HG02623 (cell line): ENCODE measurements around the gene SRP72.
"Not testable (repeated sequence)": the region's sequence is repeated elsewhere in the genome, so short reads cannot be mapped to it uniquely, and the experiment has no call there.

ENCODE experiments used
- ATAC-seq: cut with Tn5 transposase; IDR thresholded peaks from one replicate; pipeline ENCODE4 v1.9.1; 2021; ENCODE audit warnings: moderate library complexity; ENCODE audit not compliant: unreplicated experiment

Gene SRP72

GRCh38 chr4:56464581-56464980 is 2.8 kb upstream of the SRP72 start:
- no peak for ATAC-seq

DNA sequence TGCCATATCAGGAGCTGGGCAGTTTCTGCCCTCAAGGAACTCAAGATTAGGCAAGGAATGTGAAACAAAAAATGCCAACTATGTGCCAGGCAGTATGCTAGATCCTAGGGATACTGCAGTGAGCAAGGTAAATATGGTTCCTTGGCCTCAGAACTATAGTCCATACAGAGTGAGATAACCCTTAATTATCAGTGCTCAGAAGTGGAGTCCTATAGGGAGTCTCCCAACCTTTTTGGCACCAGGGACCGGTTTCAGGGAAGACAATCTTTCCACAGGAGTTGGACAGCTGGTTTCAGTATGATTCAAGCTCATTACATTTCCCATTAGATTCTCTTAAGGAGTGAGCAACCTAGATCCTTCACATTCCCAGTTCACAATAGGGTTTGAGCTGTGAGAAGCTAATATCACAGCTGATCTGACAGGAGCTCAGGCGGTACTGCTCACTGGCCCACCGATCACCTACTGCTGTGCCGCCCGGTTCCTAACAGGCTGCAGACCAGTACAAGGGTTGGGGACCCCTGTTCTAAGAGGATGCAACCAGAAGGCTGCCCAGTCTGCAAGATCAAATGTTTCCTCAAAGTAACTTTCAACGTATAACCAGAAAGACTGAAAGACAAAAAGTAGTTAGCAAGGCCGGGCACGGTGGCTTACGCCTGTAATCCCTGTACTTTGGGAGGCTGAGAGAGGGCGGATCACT is 1.7 kb upstream of the SRP72 start:
- no peak for ATAC-seq

DNA sequence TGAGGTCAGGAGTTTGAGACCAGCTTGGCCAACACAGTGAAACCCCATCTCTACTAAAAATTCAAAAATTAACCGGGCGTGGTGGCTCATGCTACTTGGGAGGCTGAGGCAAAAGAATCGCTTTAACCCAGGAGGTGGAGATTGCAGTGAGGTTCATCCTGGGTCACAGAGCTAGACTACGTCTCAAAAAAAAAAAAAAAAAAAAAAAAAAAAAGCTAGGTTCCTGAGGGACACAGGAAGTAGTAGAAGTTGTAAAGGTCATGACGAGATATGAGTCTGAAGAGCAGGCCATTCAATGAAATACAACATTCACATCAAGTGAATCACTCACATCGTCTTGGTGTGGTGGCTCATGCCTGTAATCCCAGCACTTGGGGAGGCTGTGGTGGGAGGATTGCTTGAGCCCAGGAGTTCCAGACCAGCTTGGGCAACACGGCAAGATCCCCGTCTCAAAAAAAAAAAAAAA is 1.1 kb upstream of the SRP72 start:
- not testable (repeated sequence) for ATAC-seq

DNA sequence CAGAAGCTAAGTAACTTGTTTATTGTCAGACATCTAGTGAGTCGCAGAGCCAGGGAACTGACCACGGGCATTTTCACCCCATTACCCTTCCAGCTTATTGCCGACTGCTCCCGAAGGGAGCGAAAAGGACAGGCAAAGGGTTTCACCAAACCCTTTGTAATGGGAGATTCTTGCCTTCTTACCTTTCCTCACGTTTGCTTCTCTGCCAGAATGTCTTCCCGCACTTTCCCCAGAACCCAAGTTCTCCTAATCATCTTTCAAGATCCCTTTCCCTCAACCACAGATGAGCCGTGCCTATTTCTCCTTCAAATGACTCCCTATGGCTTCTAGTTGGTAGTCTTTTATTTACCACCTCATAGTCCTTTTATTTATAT is 520 bp upstream of the SRP72 start:
- no peak for ATAC-seq

DNA sequence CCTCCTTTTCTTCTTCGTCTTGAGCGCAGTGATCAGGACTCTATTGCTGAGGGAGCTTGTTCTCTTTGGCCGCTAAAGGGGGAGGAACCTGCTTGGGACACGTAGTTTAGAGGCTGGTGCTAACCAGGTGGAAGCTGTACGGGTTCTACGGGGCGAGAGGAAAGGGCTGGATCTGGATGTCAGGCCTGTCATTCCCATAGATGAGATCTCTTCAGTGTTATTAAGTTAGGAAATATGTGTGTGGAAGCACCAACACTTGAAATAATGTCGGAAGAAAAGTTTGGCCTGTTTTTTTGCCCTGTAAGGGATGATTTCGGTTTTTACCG is 643 bp downstream of the SRP72 start:
- ATAC-seq, result peak; percentile 41

- ATAC-seq, result no peak
Observed at GRCh38 chr4:56469489-56470210, 2.2 kb downstream of the SRP72 start.

- peak; percentile 93 for ATAC-seq
Observed at GRCh38 chr4:56475917-56476316, 8.5 kb downstream of the SRP72 start.

GRCh38 chr4:56477192-56477702 is 9.8 kb downstream of the SRP72 start:
- ATAC-seq, result no peak

- no peak for ATAC-seq
Observed at GRCh38 chr4:56480691-56481090, 13.3 kb downstream of the SRP72 start.

DNA sequence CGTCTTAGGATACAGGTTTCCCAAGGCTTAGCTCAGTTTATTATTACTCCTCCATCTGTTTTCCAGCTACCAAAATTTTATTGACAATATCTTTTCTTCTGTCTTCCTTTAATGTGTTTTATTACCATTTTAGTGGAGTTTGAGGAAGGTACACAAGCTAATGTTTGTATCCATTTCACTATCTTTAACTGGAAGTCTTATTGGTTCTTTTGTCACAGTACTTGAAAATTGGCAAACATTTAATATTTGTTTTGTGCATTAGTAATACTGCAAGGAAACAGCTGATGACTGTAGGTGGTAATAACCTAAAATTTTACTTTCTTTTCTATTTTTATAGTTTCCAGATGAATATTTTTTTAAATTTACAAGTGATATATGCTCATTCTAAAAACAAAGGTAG is 28.8 kb downstream of the SRP72 start:
- ATAC-seq, result no peak

DNA sequence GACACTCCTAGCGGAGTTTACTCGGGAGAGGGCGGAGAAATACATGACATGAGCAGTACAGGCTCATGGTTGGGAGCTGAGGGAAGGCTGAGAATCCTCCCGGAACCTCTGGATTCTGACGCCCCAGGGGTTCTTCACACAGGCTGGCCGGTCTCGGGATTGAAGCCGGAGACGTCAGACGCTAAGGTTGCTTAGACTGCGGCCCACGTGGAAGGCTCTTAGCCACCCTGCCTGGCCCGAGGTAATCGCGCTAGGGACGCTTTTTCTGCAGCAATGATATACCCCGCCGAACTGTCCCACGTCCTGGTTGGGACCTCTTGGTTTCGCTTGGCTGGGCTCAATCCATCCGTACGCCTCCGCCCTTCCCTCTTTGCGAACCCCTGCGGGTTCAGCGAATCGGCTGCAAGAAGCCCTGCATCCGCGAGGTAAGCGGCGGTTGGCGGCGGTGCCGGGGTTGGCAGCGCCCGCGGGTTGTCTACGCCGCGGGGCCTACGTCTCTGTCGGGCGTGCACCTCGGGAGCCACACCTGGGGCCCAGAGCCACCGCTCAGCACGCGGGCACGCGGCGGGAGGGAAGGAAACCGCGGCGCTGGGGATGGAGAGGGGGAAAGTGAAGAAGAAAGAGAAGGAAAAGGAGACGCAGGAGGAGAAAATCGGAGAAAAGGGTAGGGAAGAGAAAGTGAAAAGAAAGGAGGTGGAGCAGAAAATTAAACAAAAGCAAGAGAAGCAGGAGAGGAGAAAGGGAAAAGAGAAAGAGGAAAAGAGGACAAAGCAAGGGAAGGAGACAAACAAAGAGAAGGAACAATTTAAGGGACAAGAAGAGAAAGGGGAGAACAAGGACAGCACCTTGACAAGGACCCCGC is 38.1 kb downstream of the SRP72 start, which contains the start of gene ARL9:
ARL9 (plus strand) TSS at position 523 of the 862 bp plus-strand sequence; CDS start at position 595, 72 bp downstream.
- peak; percentile 57 for ATAC-seq

DNA sequence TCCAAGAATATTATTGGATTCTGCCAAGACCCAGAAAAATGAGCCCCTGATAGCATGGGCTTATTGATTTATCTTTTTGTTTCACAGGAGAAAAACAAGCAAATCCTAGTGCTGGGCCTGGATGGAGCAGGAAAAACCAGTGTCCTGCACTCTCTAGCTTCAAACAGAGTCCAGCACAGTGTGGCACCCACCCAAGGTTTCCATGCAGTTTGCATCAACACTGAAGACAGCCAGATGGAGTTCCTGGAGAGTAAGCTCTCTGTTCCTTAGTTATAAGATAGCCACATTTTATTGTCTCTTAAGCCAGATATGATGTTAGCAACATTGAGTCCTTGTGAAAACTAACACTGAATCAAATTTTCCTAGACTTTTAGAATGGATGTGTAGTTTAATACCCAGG is 43.7 kb downstream of the SRP72 start:
- ATAC-seq, result no peak

GRCh38 chr4:56512166-56512565 is 44.7 kb downstream of the SRP72 start:
- ATAC-seq, result no peak

DNA sequence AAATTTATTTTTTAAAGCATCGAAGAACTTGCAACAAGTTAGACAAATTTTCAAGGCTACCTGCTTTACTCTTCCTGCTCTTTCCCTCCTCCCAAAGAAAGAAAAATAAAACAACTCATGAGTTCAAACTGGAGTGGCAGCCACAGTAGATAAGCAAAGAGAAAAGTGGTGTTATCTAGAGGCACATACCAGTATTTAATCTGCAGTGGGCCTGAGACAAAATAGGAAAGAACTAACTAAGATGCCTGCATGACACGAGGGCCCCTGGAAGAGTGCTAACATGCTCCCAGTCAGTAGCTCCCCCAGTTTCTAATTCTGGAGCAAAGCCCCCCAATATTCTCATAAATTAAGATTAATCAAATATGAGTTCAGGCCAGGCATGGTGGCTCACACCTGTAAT is 46.1 kb downstream of the SRP72 start:
- no peak for ATAC-seq

GRCh38 chr4:56530269-56531148 is 63.1 kb downstream of the SRP72 start:
- peak; percentile 84 for ATAC-seq

- ATAC-seq, result no peak
Observed at GRCh38 chr4:56531149-56531770, 63.8 kb downstream of the SRP72 start.

- no peak for ATAC-seq
Observed at GRCh38 chr4:56531823-56532222, 64.4 kb downstream of the SRP72 start.

GRCh38 chr4:56532239-56532638 is 64.8 kb downstream of the SRP72 start:
- no peak for ATAC-seq

GRCh38 chr4:56535915-56536314 is 68.5 kb downstream of the SRP72 start:
- ATAC-seq, result no peak

- ATAC-seq, result no peak
Observed at GRCh38 chr4:56537147-56537546, 69.7 kb downstream of the SRP72 start.
